HCT116 (cell line): ENCODE data around the gene SMYD3. TPM values are rescaled to one million over a fixed set of nuclear protein-coding genes. Genes with fewer than 3 reads are reported as not detected.

ENCODE experiments used
- ATAC-seq: fragments of 200-7000 bp; cut with Tn5 transposase; 2 replicates; pipeline ENCODE4 v1.9.1; 2020; ENCODE audit warnings: mild to moderate bottlenecking, moderate library complexity
- BruUV-seq: library from RNA; stranded (reverse); fragments of 400-500 nt; replicated peaks from 2 replicates; lab custom pipeline; 2021; lab: Mats Ljungman, UMichigan
- CTCF ChIA-PET: fragments of 300-600 bp; sonication (Branson Sonifier 250); formaldehyde crosslinking; loops from one replicate; lab custom pipeline; 2021; ENCODE audit warnings: antibody characterized with exemption; lab: Charles Lee
- POLR2A ChIA-PET: fragments of 300-600, 350-600 bp; sonication (Branson Sonifier 250); formaldehyde crosslinking; loops from one replicate; lab custom pipeline; 2021; ENCODE audit warnings: antibody characterized with exemption; lab: Charles Lee
- RAD21 ChIA-PET, 2 experiments: fragments of 300-600 bp; sonication (Branson Sonifier 250); formaldehyde crosslinking; loops; one replicate each; lab custom pipeline; 2023; ENCODE audit warnings: low total read pairs in 2 of 2; ENCODE audit not compliant: uncharacterized antibody in 2 of 2, unreplicated experiment in 2 of 2, low non-redundant PET in 1 of 2; lab: Charles Lee
- DNase-seq: peaks from one replicate; pipeline ENCODE4 v3.0.0-alpha.2; 2010; ENCODE audit warnings: low read depth, low spot score
- H2AFZ ChIP-seq: fragments of 200-600 bp; shearing (Covaris generic), sonication (generic); 2 replicates; pipeline ENCODE4 v1.6.1; 2017; ENCODE audit warnings: low read depth, mixed run types, mixed read lengths, antibody characterized with exemption, low read length; ENCODE audit not compliant: poor library complexity, severe bottlenecking
- H3K27ac ChIP-seq: 2 replicates; pipeline ENCODE4 v1.5.1; 2012; ENCODE audit warnings: low read depth, low read length
- H3K27me3 ChIP-seq: fragments of 200-600 bp; sonication (generic); 2 replicates; pipeline ENCODE4 v1.6.1; 2016; ENCODE audit warnings: mixed run types, low read length, mixed read lengths; ENCODE audit not compliant: insufficient read depth
- H3K36me3 ChIP-seq, 2 experiments: fragments of 200-500 bp in 1 of 2; fragments of 200-600 bp in 1 of 2; sonication (Bioruptor generic) in 1 of 2; sonication (generic) in 1 of 2; 2 replicates each; pipeline versions ENCODE4 v1.5.1 to v1.6.1; 2014 to 2016; ENCODE audit warnings: low read length in 2 of 2, inconsistent platforms in 1 of 2, mixed read lengths in 1 of 2, mixed run types in 1 of 2; ENCODE audit not compliant: insufficient read depth in 2 of 2, control insufficient read depth in 1 of 2
- H3K4me1 ChIP-seq, 2 experiments: fragments of 200-600 bp in 1 of 2; sonication (generic) in 1 of 2; 2 replicates each; pipeline versions ENCODE4 v1.5.1 to v1.6.1; 2012 to 2017; ENCODE audit warnings: low read length in 2 of 2, inconsistent platforms in 1 of 2, mild to moderate bottlenecking in 1 of 2, mixed read lengths in 1 of 2, mixed run types in 1 of 2, moderate library complexity in 1 of 2; ENCODE audit not compliant: insufficient read depth in 2 of 2, control insufficient read depth in 1 of 2
- H3K4me2 ChIP-seq: fragments of 200-600 bp; sonication (generic); 2 replicates; pipeline ENCODE4 v1.6.1; 2017; ENCODE audit warnings: mixed run types, low read length, mixed read lengths
- H3K4me3 ChIP-seq, 2 experiments: fragments of 200-600 bp in 1 of 2; sonication (generic) in 1 of 2; replicated peaks in 1 of 2; 2 replicates each; pipeline ENCODE4 v1.5.1; 2011 to 2016; ENCODE audit warnings: low read length in 2 of 2, control low read depth in 1 of 2, low read depth in 1 of 2, mild to moderate bottlenecking in 1 of 2, mixed read lengths in 1 of 2, mixed run types in 1 of 2
- H3K79me2 ChIP-seq: fragments of 200-600 bp; sonication (generic); 2 replicates; pipeline ENCODE4 v1.6.1; 2017; ENCODE audit warnings: mild to moderate bottlenecking, mixed run types, low read length, moderate library complexity, mixed read lengths; ENCODE audit not compliant: insufficient read depth
- H3K9ac ChIP-seq: fragments of 200-600 bp; sonication (generic); 2 replicates; pipeline ENCODE4 v1.6.1; 2016; ENCODE audit warnings: low read length, mixed read lengths
- H3K9me2 ChIP-seq: fragments of 200-600 bp; sonication (generic), shearing (Covaris generic); 2 replicates; pipeline ENCODE4 v1.6.1; 2017; ENCODE audit warnings: mixed run types, mild to moderate bottlenecking, moderate library complexity; ENCODE audit not compliant: insufficient read depth
- H3K9me3 ChIP-seq, 2 experiments: fragments of 200-500 bp in 1 of 2; fragments of 200-600 bp in 1 of 2; sonication (Bioruptor generic) in 1 of 2; sonication (generic) in 1 of 2; 2 replicates each; pipeline ENCODE4 v1.6.1; 2014 to 2017; ENCODE audit warnings: low read length in 2 of 2, mixed read lengths in 2 of 2, inconsistent platforms in 1 of 2, low read depth in 1 of 2, mild to moderate bottlenecking in 1 of 2, mixed run types in 1 of 2, moderate library complexity in 1 of 2; ENCODE audit not compliant: control insufficient read depth in 1 of 2, insufficient read depth in 1 of 2
- H4K20me1 ChIP-seq: fragments of 200-600 bp; sonication (generic), shearing (Covaris generic); 2 replicates; pipeline ENCODE4 v1.6.1; 2017; ENCODE audit warnings: mixed run types, mild to moderate bottlenecking, moderate library complexity; ENCODE audit not compliant: insufficient read depth
- CBX3 ChIP-seq: IDR thresholded peaks from 2 replicates; pipeline ENCODE4 v1.6.1; 2012; ENCODE audit warnings: low read depth
- CEBPB ChIP-seq: IDR thresholded peaks from 2 replicates; pipeline ENCODE4 v1.6.1; 2012; ENCODE audit warnings: low read depth
- EGR1 ChIP-seq: IDR thresholded peaks from 2 replicates; pipeline ENCODE4 v1.6.1; 2012; ENCODE audit warnings: low read depth
- ELF1 ChIP-seq: IDR thresholded peaks from 2 replicates; pipeline ENCODE4 v1.6.1; 2012; ENCODE audit warnings: low read depth, borderline replicate concordance
- EZH2 ChIP-seq: fragments of 200-600 bp; sonication (generic); IDR thresholded peaks from 2 replicates; pipeline ENCODE4 v1.6.1; 2017; ENCODE audit warnings: antibody characterized with exemption, mixed run types
- EZH2phosphoT487 ChIP-seq: fragments of 200-600 bp; IDR thresholded peaks from 2 replicates; pipeline ENCODE4 v1.6.1; 2018; ENCODE audit warnings: antibody characterized with exemption, borderline replicate concordance
- FOSL1 ChIP-seq: IDR thresholded peaks from 2 replicates; pipeline ENCODE4 v1.6.1; 2012; ENCODE audit warnings: low read depth
- JUND ChIP-seq: IDR thresholded peaks from 2 replicates; pipeline ENCODE4 v1.6.1; 2012
- RAD21 ChIP-seq: IDR thresholded peaks from 2 replicates; pipeline ENCODE4 v1.6.1; 2012; ENCODE audit warnings: low read depth, mild to moderate bottlenecking
- SIN3A ChIP-seq: IDR thresholded peaks from 2 replicates; pipeline ENCODE4 v1.6.1; 2012; ENCODE audit warnings: low read depth
- SP1 ChIP-seq: IDR thresholded peaks from 2 replicates; pipeline ENCODE4 v1.6.1; 2012; ENCODE audit warnings: low read depth
- SRF ChIP-seq: IDR thresholded peaks from 2 replicates; pipeline ENCODE4 v1.6.1; 2012; ENCODE audit warnings: low read depth
- YY1 ChIP-seq: IDR thresholded peaks from 2 replicates; pipeline ENCODE4 v1.6.1; 2011; ENCODE audit warnings: low read length, low read depth, moderate library complexity, mild to moderate bottlenecking; ENCODE audit not compliant: insufficient replicate concordance; ENCODE audit errors: extremely low read depth
- ZFX ChIP-seq: fragments of 450-650 bp; IDR thresholded peaks from 2 replicates; pipeline ENCODE4 v1.6.1; 2017
- intact Hi-C: fragments of 100-400 bp; cut with micrococcal nuclease; formaldehyde crosslinking; loops from 2 replicates; pipeline ENCODE4 v1.10.0; 2022
- total RNA-seq: library from RNA; stranded (reverse); gene quantifications from one replicate; pipeline ENCODE4 v1.2.1, GENCODE V29; 2021; ENCODE audit not compliant: unreplicated experiment
- TF ChIP-seq, protein P1 (sequence below): IDR thresholded peaks from 2 replicates; pipeline ENCODE4 v1.6.1; 2012

SMYD3 gene
- total RNA-seq, 1 experiment from 2014 or later, result 33.6 TPM

DNA sequence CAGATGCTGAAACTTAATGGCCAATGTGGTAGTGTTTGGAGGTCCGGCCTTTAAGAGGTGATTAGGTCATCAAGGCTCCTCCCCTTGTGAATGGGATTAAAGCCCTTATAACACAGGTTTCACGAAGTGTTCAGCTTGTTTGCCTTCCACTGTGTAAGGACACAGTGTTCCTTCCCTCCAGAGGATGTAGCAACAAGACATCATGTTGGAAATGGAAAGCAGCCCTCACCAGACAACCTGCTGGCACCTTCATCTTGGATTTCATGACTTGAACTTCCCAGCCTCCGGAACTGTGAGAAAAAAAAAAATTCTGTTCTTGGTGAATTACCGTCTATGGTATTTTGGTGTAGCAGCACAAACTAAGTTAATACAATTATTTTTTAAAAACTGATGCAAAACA lies 738.5 kb downstream of the SMYD3 start:
- ATAC-seq, result no peak
- Histone ChIP-seq H3K9me2 (no peaks in the 10 kb centered on the region), H3K27me3 (no peaks in the 10 kb centered on the region), H3K79me2 (no peaks in the 10 kb centered on the region), H3K4me3 (no peak overlapping the region), H2AFZ (no peak overlapping the region), H3K4me2 (no peak overlapping the region), H3K9ac (no peak overlapping the region), H3K9me3 (no peaks in the 10 kb centered on the region), H3K27ac (no peak overlapping the region), H3K4me1 (no peaks in the 10 kb centered on the region), H3K36me3 (no peaks in the 10 kb centered on the region), H4K20me1 (no peaks in the 10 kb centered on the region)
- ChIA-PET CTCF (no interaction called here), POLR2A (no interaction called here), RAD21 (no interaction called here)
- no TSS peak for BruUV-seq
- TF ChIP-seq CEBPB, result no peak
- TF ChIP-seq, protein P1, sequence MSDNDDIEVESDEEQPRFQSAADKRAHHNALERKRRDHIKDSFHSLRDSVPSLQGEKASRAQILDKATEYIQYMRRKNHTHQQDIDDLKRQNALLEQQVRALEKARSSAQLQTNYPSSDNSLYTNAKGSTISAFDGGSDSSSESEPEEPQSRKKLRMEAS, result no peak
- TF ChIP-seq FOSL1, result no peak
- TF ChIP-seq ELF1, result no peak
- no peak for TF ChIP-seq ZFX
- TF ChIP-seq EGR1, result no peak
- TF ChIP-seq SIN3A, result no peak
- no peak for TF ChIP-seq JUND
- no peak for TF ChIP-seq SRF
- no peak for TF ChIP-seq RAD21
- TF ChIP-seq SP1, result no peak
- TF ChIP-seq EZH2, result no peak
- TF ChIP-seq CBX3, result no peak
- no peak for TF ChIP-seq EZH2phosphoT487
- TF ChIP-seq YY1, result no peak
- no peak for DNase-seq
- intact Hi-C loops, result no loop called here
